UCSD-AML1 (cell line): ENCODE results near the gene RPE.

Experiments used
- DNase-seq: peaks from one replicate; lab custom pipeline; 2025; ENCODE audit not compliant: unreplicated experiment; lab: John Stamatoyannopoulos, UW

The RPE gene

GRCh38 chr2:210002158-210003157 lies at the start of gene RPE:
TSS of gene RPE (plus strand) at chr2:210002638. CDS start at chr2:210002662, 24 bp downstream.
- DNase-seq, result peak; percentile 97

GRCh38 chr2:209956271-209956670 lies 46.2 kb upstream of the RPE start:
- no peak for DNase-seq

GRCh38 chr2:209958016-209958415 lies 44.4 kb upstream of the RPE start:
- DNase-seq, result no peak

- no peak for DNase-seq
Measured at GRCh38 chr2:209960045-209960444, 42.4 kb upstream of the RPE start.

GRCh38 chr2:209960676-209961630 lies 41.5 kb upstream of the RPE start:
- DNase-seq, result peak; percentile 9

- no peak for DNase-seq
Measured at GRCh38 chr2:209965723-209966122, 36.7 kb upstream of the RPE start.

GRCh38 chr2:209969692-209970091 lies 32.7 kb upstream of the RPE start:
- no peak for DNase-seq

GRCh38 chr2:209970271-209970670 lies 32.2 kb upstream of the RPE start:
- DNase-seq, result no peak

- DNase-seq, result no peak
Measured at GRCh38 chr2:209970711-209971110, 31.7 kb upstream of the RPE start.

GRCh38 chr2:209973328-209973727 lies 29.1 kb upstream of the RPE start:
- no peak for DNase-seq

GRCh38 chr2:209974576-209974975 lies 27.9 kb upstream of the RPE start:
- DNase-seq, result no peak

- DNase-seq, result no peak
Measured at GRCh38 chr2:209976698-209977385, 25.6 kb upstream of the RPE start.

GRCh38 chr2:209977386-209978239 lies 24.8 kb upstream of the RPE start:
- no peak for DNase-seq

GRCh38 chr2:209984291-209984690 lies 18.1 kb upstream of the RPE start:
- no peak for DNase-seq

GRCh38 chr2:209985874-209986273 lies 16.6 kb upstream of the RPE start:
- DNase-seq, result no peak

GRCh38 chr2:209986415-209986814 lies 16.0 kb upstream of the RPE start:
- DNase-seq, result no peak

GRCh38 chr2:209988010-209988409 lies 14.4 kb upstream of the RPE start:
- no peak for DNase-seq

GRCh38 chr2:209990838-209991237 lies 11.6 kb upstream of the RPE start:
- DNase-seq, result no peak

- DNase-seq, result no peak
Measured at GRCh38 chr2:209993968-209994367, 8.5 kb upstream of the RPE start.

- DNase-seq, result no peak
Measured at GRCh38 chr2:209998596-209998995, 3.8 kb upstream of the RPE start.
